Measurements from ENCODE around the gene NT5C1A. TPM values are rescaled to one million over a fixed set of nuclear protein-coding genes. Genes with fewer than 3 reads are reported as not detected.

NT5C1A gene
- total and polyA plus RNA-seq, 2 experiments from 2014 or later, result not detected

GRCh38 chr1:39689214-39689613 lies 17.3 kb upstream of the NT5C1A start:
- no peaks in the 10 kb centered on the region for H3K4me1 ChIP-seq (ENCODE audit: insufficient read depth)
- no peaks in the 10 kb centered on the region for H3K9me3 ChIP-seq (ENCODE audit: low read depth)
- WGBS, 2 experiments (ENCODE audit: low coverage in 1 of 2, low lambda C conversion rate in 2 of 2, missing lambda C conversion rate in 2 of 2), result 86 to 89% methylated on average over 2 of the region's 2 CpGs
- no peaks in the 10 kb centered on the region for H3K36me3 ChIP-seq (ENCODE audit: low read depth)
- no peak overlapping the region for H2AFZ ChIP-seq
- TF ChIP-seq EZH2 (IDR thresholded peaks at IDR 0.05; ENCODE audit: insufficient read depth, poor library complexity, severe bottlenecking), result no peak
- no peak for TF ChIP-seq EZH2phosphoT487 (IDR thresholded peaks at IDR 0.05; ENCODE audit: insufficient read depth, low read depth)
- H3K9me2 ChIP-seq (ENCODE audit: insufficient read depth), result no peaks in the 10 kb centered on the region
- peaks cover 89% of the 10 kb centered on the region for H3K27me3 ChIP-seq (replicated peaks; ENCODE audit: insufficient read depth)
- in situ Hi-C loops (cut with MboI), result no loop called here
- no peaks in the 10 kb centered on the region for H3F3A ChIP-seq (ENCODE audit: insufficient read depth)
- DNase-seq, result no peak
- no peak overlapping the region for H3K27ac ChIP-seq
- H3K4me2 ChIP-seq (ENCODE audit: unreplicated experiment), result no peak overlapping the region
- H3K79me2 ChIP-seq (ENCODE audit: insufficient read depth), result no peaks in the 10 kb centered on the region
- H4K20me1 ChIP-seq (ENCODE audit: insufficient read depth), result no peaks in the 10 kb centered on the region
- H3K9ac ChIP-seq, result no peak overlapping the region
- H3K4me3 ChIP-seq, result no peak overlapping the region

DNA sequence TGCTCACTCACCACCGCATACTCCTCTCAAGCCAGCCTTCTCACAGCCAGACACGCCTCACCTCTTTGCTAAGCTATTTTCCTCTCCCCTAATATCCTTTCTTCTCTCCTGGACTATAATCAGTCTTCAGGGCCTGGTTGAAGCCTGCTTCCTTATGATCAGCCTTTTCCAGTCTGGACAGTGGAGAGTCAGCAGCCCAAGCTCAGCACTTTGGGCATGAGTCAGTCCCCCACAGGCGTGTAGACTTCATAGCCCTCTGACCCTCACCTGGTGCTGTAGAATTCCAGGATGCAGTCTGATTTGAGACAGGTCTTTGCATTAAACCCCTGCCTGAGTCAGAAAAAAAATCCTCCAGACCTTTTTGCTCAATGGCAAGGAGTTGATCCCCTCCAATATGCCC lies 16.8 kb upstream of the NT5C1A start:
- peaks cover 86% of the 10 kb centered on the region for H3K27me3 ChIP-seq (replicated peaks; ENCODE audit: insufficient read depth)
- 58 to 63% methylated on average over 3 of the region's 3 CpGs for WGBS, 2 experiments (ENCODE audit: low coverage in 1 of 2, low lambda C conversion rate in 2 of 2, missing lambda C conversion rate in 2 of 2)

GRCh38 chr1:39687243-39687642 lies 15.3 kb upstream of the NT5C1A start:
- H3K27ac ChIP-seq, result no peak overlapping the region
- H3K4me1 ChIP-seq (ENCODE audit: insufficient read depth), result no peaks in the 10 kb centered on the region
- no peak overlapping the region for H3K4me3 ChIP-seq
- WGBS, 2 experiments (ENCODE audit: low coverage in 1 of 2, low lambda C conversion rate in 2 of 2, missing lambda C conversion rate in 2 of 2), result 25 to 28% methylated on average over 2 of the region's 2 CpGs
- H3K79me2 ChIP-seq (ENCODE audit: insufficient read depth), result no peaks in the 10 kb centered on the region
- no peaks in the 10 kb centered on the region for H4K20me1 ChIP-seq (ENCODE audit: insufficient read depth)
- H3F3A ChIP-seq (ENCODE audit: insufficient read depth), result no peaks in the 10 kb centered on the region
- H3K4me2 ChIP-seq (ENCODE audit: unreplicated experiment), result no peak overlapping the region
- no peak overlapping the region for H2AFZ ChIP-seq
- H3K9me2 ChIP-seq (ENCODE audit: insufficient read depth), result no peaks in the 10 kb centered on the region
- H3K9ac ChIP-seq, result no peak overlapping the region
- DNase-seq, result no peak
- H3K9me3 ChIP-seq (ENCODE audit: low read depth), result no peaks in the 10 kb centered on the region
- TF ChIP-seq EZH2 (IDR thresholded peaks at IDR 0.05; ENCODE audit: insufficient read depth, poor library complexity, severe bottlenecking) (no peak), EZH2phosphoT487 (IDR thresholded peaks at IDR 0.05; ENCODE audit: insufficient read depth, low read depth) (no peak)
- no peaks in the 10 kb centered on the region for H3K36me3 ChIP-seq (ENCODE audit: low read depth)
- peaks cover 85% of the 10 kb centered on the region for H3K27me3 ChIP-seq (replicated peaks; ENCODE audit: insufficient read depth)
- in situ Hi-C loops (cut with MboI), result no loop called here

More for the DNA sequence above, 16.8 kb upstream of the NT5C1A start:
- Histone ChIP-seq H3K27ac (no peak overlapping the region), H3K79me2 (ENCODE audit: insufficient read depth) (no peaks in the 10 kb centered on the region), H3K9ac (no peak overlapping the region), H2AFZ (no peak overlapping the region), H3K4me2 (ENCODE audit: unreplicated experiment) (no peak overlapping the region), H3F3A (ENCODE audit: insufficient read depth) (no peaks in the 10 kb centered on the region), H3K36me3 (ENCODE audit: low read depth) (no peaks in the 10 kb centered on the region), H3K9me3 (ENCODE audit: low read depth) (no peaks in the 10 kb centered on the region), H4K20me1 (ENCODE audit: insufficient read depth) (no peaks in the 10 kb centered on the region), H3K4me3 (no peak overlapping the region), H3K9me2 (ENCODE audit: insufficient read depth) (no peaks in the 10 kb centered on the region), H3K4me1 (ENCODE audit: insufficient read depth) (no peaks in the 10 kb centered on the region)
- peak; percentile 29 for DNase-seq
- in situ Hi-C loops (cut with MboI), result no loop called here
- TF ChIP-seq EZH2phosphoT487 (IDR thresholded peaks at IDR 0.05; ENCODE audit: insufficient read depth, low read depth) (no peak), EZH2 (IDR thresholded peaks at IDR 0.05; ENCODE audit: insufficient read depth, poor library complexity, severe bottlenecking) (no peak)

DNA sequence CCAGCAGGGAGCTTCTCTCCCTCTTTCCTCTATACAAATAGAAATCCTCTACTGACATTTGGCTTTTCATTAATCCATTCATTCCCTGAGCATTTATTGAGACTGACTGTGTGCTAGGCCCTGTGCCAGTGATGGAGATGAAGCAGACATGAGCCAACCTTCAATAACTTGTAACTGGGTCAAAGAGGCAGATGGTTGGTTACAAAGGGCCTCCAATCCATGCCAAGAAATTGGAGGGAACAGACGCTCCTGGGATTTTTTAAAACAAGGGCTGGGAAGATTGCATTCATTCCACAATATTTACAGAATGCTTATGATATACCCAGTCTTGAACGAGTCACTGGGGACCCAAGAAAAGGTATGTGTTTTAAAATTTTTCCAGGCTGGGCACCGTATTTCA lies 13.2 kb upstream of the NT5C1A start:
- no peaks in the 10 kb centered on the region for H3K9me2 ChIP-seq (ENCODE audit: insufficient read depth)
- H3K9me3 ChIP-seq (ENCODE audit: low read depth), result no peaks in the 10 kb centered on the region
- no peak overlapping the region for H3K4me2 ChIP-seq (ENCODE audit: unreplicated experiment)
- H3K4me1 ChIP-seq (ENCODE audit: insufficient read depth), result no peaks in the 10 kb centered on the region
- no peak overlapping the region for H2AFZ ChIP-seq
- TF ChIP-seq EZH2phosphoT487 (IDR thresholded peaks at IDR 0.05; ENCODE audit: insufficient read depth, low read depth), result no peak
- TF ChIP-seq EZH2 (IDR thresholded peaks at IDR 0.05; ENCODE audit: insufficient read depth, poor library complexity, severe bottlenecking), result no peak
- in situ Hi-C loops (cut with MboI), result no loop called here
- H3K36me3 ChIP-seq (ENCODE audit: low read depth), result no peaks in the 10 kb centered on the region
- no peaks in the 10 kb centered on the region for H3K79me2 ChIP-seq (ENCODE audit: insufficient read depth)
- H3K27me3 ChIP-seq (replicated peaks; ENCODE audit: insufficient read depth), result peaks cover 85% of the 10 kb centered on the region
- no peak overlapping the region for H3K4me3 ChIP-seq
- 79 to 85% methylated on average over 3 of the region's 3 CpGs for WGBS, 2 experiments (ENCODE audit: low coverage in 1 of 2, low lambda C conversion rate in 2 of 2, missing lambda C conversion rate in 2 of 2)
- H3F3A ChIP-seq (ENCODE audit: insufficient read depth), result no peaks in the 10 kb centered on the region
- H3K9ac ChIP-seq, result no peak overlapping the region
- DNase-seq, result no peak
- no peaks in the 10 kb centered on the region for H4K20me1 ChIP-seq (ENCODE audit: insufficient read depth)
- H3K27ac ChIP-seq, result no peak overlapping the region

DNA sequence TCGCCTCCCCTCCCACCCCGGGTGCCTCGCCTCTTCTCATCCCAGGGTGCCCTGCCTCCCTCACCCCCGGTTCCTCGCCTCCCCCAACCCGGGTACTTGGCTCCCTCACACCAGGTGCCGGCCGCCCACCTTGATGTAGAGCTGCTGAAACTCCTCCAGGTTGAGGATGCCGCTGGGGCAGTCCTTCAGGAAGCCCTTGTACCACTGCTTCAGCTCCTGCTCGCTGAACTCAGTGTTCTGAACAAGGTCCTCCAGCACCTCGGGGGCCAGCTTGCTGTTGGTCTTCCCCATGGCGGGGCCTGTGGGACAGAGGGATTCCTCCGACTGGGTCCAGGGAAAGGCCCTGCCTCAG lies 12.4 kb upstream of the NT5C1A start:
- Histone ChIP-seq H3K36me3 (ENCODE audit: low read depth) (no peaks in the 10 kb centered on the region), H3K9me2 (ENCODE audit: insufficient read depth) (no peaks in the 10 kb centered on the region), H3K79me2 (ENCODE audit: insufficient read depth) (no peaks in the 10 kb centered on the region), H3K27ac (no peak overlapping the region), H3K27me3 (replicated peaks; ENCODE audit: insufficient read depth) (peaks cover 77% of the 10 kb centered on the region), H3F3A (ENCODE audit: insufficient read depth) (no peaks in the 10 kb centered on the region), H3K9me3 (ENCODE audit: low read depth) (no peaks in the 10 kb centered on the region), H2AFZ (no peak overlapping the region), H3K9ac (no peak overlapping the region), H4K20me1 (ENCODE audit: insufficient read depth) (no peaks in the 10 kb centered on the region), H3K4me1 (ENCODE audit: insufficient read depth) (no peaks in the 10 kb centered on the region), H3K4me2 (ENCODE audit: unreplicated experiment) (no peak overlapping the region), H3K4me3 (no peak overlapping the region)
- 54 to 69% methylated on average over 10 to 13 of the region's 13 CpGs for WGBS, 2 experiments (ENCODE audit: low coverage in 1 of 2, low lambda C conversion rate in 2 of 2, missing lambda C conversion rate in 2 of 2)
- no peak for TF ChIP-seq EZH2 (IDR thresholded peaks at IDR 0.05; ENCODE audit: insufficient read depth, poor library complexity, severe bottlenecking)
- TF ChIP-seq EZH2phosphoT487 (IDR thresholded peaks at IDR 0.05; ENCODE audit: insufficient read depth, low read depth), result no peak
- in situ Hi-C loops (cut with MboI), result no loop called here
- DNase-seq, result no peak

Data from GM23248 (cell line).